Measurements from ENCODE around the gene SLC5A2. TPM values are rescaled to one million over a fixed set of nuclear protein-coding genes. Genes with fewer than 3 reads are reported as not detected.

SLC5A2 gene
- total and polyA plus RNA-seq, 2 of the 13 experiments (the other 11 are each of a cell fraction or from before 2014, with no cell fraction given), result 0.24 to 0.97 TPM

DNA sequence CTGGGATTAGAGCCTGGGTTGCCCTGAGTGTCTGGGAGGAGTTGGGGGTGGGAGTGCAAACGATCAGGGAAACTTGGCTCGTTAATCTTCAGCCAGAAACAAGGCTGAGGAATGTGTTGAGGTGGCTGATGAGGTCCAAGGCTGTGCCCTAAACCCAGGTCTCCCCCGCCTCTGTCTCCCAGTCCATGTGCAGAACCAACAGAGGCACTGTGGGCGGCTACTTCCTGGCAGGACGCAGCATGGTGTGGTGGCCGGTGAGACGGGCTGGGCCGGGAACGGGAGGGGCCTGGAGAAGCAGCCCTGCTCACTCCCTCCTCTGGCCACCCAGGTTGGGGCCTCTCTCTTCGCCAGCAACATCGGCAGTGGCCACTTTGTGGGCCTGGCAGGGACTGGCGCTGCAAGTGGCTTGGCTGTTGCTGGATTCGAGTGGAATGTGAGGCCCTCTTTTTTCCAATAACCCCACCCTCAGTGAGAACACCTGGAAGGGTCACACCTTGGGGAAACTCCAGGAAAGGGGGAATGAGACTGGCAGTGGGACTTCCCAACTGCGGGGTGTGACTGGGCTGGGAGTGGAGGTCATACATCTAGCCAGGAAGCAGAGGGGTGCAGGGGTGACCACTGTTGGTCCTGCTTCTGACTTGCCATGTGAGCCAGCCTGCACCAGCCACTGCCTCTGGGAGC is 1.7 kb downstream of the SLC5A2 start (continued):
- TF ChIP-seq, protein P1, sequence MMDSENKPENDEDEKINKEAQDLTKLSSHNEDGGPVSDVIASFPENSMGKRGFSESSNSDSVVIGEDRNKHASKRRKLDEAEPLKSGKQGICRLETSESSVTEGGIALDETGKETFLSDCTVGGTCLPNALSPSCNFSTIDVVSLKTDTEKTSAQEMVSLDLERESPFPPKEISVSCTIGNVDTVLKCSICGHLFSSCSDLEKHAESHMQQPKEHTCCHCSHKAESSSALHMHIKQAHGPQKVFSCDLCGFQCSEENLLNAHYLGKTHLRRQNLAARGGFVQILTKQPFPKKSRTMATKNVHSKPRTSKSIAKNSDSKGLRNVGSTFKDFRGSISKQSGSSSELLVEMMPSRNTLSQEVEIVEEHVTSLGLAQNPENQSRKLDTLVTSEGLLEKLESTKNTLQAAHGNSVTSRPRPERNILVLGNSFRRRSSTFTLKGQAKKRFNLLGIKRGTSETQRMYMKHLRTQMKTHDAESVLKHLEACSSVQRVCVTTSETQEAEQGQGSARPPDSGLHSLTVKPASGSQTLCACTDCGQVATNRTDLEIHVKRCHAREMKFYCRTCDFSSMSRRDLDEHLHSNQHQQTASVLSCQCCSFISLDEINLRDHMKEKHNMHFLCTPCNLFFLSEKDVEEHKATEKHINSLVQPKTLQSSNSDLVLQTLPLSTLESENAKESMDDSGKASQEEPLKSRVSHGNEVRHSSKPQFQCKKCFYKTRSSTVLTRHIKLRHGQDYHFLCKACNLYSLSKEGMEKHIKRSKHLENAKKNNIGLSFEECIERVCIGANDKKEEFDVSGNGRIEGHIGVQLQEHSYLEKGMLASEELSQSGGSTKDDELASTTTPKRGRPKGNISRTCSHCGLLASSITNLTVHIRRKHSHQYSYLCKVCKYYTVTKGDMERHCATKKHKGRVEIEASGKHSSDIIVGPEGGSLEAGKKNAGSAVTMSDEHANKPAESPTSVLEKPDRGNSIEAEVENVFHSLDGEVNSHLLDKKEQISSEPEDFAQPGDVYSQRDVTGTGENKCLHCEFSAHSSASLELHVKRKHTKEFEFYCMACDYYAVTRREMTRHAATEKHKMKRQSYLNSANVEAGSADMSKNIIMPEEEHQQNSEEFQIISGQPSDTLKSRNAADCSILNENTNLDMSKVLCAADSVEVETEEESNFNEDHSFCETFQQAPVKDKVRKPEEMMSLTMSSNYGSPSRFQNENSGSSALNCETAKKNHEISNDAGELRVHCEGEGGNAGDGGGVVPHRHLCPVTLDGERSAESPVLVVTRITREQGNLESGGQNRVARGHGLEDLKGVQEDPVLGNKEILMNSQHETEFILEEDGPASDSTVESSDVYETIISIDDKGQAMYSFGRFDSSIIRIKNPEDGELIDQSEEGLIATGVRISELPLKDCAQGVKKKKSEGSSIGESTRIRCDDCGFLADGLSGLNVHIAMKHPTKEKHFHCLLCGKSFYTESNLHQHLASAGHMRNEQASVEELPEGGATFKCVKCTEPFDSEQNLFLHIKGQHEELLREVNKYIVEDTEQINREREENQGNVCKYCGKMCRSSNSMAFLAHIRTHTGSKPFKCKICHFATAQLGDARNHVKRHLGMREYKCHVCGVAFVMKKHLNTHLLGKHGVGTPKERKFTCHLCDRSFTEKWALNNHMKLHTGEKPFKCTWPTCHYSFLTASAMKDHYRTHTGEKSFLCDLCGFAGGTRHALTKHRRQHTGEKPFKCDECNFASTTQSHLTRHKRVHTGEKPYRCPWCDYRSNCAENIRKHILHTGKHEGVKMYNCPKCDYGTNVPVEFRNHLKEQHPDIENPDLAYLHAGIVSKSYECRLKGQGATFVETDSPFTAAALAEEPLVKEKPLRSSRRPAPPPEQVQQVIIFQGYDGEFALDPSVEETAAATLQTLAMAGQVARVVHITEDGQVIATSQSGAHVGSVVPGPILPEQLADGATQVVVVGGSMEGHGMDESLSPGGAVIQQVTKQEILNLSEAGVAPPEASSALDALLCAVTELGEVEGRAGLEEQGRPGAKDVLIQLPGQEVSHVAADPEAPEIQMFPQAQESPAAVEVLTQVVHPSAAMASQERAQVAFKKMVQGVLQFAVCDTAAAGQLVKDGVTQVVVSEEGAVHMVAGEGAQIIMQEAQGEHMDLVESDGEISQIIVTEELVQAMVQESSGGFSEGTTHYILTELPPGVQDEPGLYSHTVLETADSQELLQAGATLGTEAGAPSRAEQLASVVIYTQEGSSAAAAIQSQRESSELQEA (CRISPR knock-in tag; IDR thresholded peaks at IDR 0.05; ENCODE audit: not compliant biosample characterization), result peak; percentile 44
- TF ChIP-seq NCOA5 (CRISPR knock-in tag; IDR thresholded peaks at IDR 0.05), result no peak
- TF ChIP-seq, protein P2, sequence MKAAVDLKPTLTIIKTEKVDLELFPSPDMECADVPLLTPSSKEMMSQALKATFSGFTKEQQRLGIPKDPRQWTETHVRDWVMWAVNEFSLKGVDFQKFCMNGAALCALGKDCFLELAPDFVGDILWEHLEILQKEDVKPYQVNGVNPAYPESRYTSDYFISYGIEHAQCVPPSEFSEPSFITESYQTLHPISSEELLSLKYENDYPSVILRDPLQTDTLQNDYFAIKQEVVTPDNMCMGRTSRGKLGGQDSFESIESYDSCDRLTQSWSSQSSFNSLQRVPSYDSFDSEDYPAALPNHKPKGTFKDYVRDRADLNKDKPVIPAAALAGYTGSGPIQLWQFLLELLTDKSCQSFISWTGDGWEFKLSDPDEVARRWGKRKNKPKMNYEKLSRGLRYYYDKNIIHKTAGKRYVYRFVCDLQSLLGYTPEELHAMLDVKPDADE (CRISPR knock-in tag; IDR thresholded peaks at IDR 0.05), result 0 out of 2 replicates have a peak, but pooled peaks have one; percentile 33
- 0 out of 2 replicates have a peak, but pooled peaks have one; percentile 45 for TF ChIP-seq ZNF225 (CRISPR knock-in tag; IDR thresholded peaks at IDR 0.05)
- TF ChIP-seq, protein P3, sequence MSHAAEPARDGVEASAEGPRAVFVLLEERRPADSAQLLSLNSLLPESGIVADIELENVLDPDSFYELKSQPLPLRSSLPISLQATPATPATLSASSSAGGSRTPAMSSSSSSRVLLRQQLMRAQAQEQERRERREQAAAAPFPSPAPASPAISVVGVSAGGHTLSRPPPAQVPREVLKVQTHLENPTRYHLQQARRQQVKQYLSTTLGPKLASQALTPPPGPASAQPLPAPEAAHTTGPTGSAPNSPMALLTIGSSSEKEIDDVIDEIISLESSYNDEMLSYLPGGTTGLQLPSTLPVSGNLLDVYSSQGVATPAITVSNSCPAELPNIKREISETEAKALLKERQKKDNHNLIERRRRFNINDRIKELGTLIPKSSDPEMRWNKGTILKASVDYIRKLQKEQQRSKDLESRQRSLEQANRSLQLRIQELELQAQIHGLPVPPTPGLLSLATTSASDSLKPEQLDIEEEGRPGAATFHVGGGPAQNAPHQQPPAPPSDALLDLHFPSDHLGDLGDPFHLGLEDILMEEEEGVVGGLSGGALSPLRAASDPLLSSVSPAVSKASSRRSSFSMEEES (CRISPR knock-in tag; IDR thresholded peaks at IDR 0.05), result peak; percentile 52; the same call in 1 of the 2 replicates
- TF ChIP-seq ZNF382 (CRISPR knock-in tag; IDR thresholded peaks at IDR 0.05; ENCODE audit: borderline replicate concordance), result no peak
- TF ChIP-seq NFKBIZ (CRISPR knock-in tag; IDR thresholded peaks at IDR 0.05), result 0 out of 2 replicates have a peak, but pooled peaks have one; percentile 52
- peak; percentile 51; the same call in 1 of the 2 replicates for TF ChIP-seq ZSCAN25 (CRISPR knock-in tag; IDR thresholded peaks at IDR 0.05)
- TF ChIP-seq ZNF570 (CRISPR knock-in tag; IDR thresholded peaks at IDR 0.05; ENCODE audit: borderline replicate concordance), result no peak
- no peak for TF ChIP-seq ESRRA (CRISPR knock-in tag; IDR thresholded peaks at IDR 0.05; ENCODE audit: low read depth)
- TF ChIP-seq CBX5 (CRISPR knock-in tag; IDR thresholded peaks at IDR 0.05; ENCODE audit: borderline replicate concordance), result no peak
- no peak for TF ChIP-seq ZNF652 (CRISPR knock-in tag; IDR thresholded peaks at IDR 0.05; ENCODE audit: borderline replicate concordance, low read depth)
- no peak for TF ChIP-seq CREB1 (IDR thresholded peaks at IDR 0.05)
- no peak for TF ChIP-seq CREB1 (CRISPR knock-in tag; IDR thresholded peaks at IDR 0.05)
- peak; percentile 38; the same call in 1 of the 2 replicates for TF ChIP-seq ZBTB38 (CRISPR knock-in tag; IDR thresholded peaks at IDR 0.05)
- TF ChIP-seq ARHGAP35 (CRISPR knock-in tag; IDR thresholded peaks at IDR 0.05; ENCODE audit: borderline replicate concordance), result peak; percentile 50; the same call in 1 of the 2 replicates
